Measurements from ENCODE around the gene TTC34. TPM values are rescaled to one million over a fixed set of nuclear protein-coding genes. Genes with fewer than 3 reads are reported as not detected.

Gene TTC34
- total and polyA plus RNA-seq, 3 experiments from 2014 or later: 0.17 to 1.1 (median 1.1) TPM

GRCh38 chr1:2819429-2819828 lies 17.9 kb upstream of the TTC34 start:
- Histone ChIP-seq H3K36me3 (ENCODE audit: insufficient read depth, low read length) (no peaks in the 10 kb centered on the region), H3K27me3 (ENCODE audit: insufficient read depth, low read length, poor library complexity, severe bottlenecking) (peaks cover 6% of the 10 kb centered on the region), H3K27ac (ENCODE audit: low read depth, low read length) (no peak overlapping the region), H3K9me3 (ENCODE audit: low read length) (no peaks in the 10 kb centered on the region), H3K4me3 (ENCODE audit: low read length) (no peak overlapping the region), H3K4me1 (ENCODE audit: insufficient read depth, low read length) (peaks cover 4% of the 10 kb centered on the region)
- ChIA-PET POLR2A (no interaction called here), CTCF (no interaction called here)
- Mint-ChIP-seq H3K36me3 (no peaks in the 10 kb centered on the region), H3K4me3 (no peak overlapping the region), H3K9me3 (no peaks in the 10 kb centered on the region), H3K27ac (no peak overlapping the region), H3K4me1 (no peaks in the 10 kb centered on the region), H3K27me3 (peaks cover 10 to 18% of the 10 kb centered on the region in 2 donors)
- no peak for DNase-seq

DNA sequence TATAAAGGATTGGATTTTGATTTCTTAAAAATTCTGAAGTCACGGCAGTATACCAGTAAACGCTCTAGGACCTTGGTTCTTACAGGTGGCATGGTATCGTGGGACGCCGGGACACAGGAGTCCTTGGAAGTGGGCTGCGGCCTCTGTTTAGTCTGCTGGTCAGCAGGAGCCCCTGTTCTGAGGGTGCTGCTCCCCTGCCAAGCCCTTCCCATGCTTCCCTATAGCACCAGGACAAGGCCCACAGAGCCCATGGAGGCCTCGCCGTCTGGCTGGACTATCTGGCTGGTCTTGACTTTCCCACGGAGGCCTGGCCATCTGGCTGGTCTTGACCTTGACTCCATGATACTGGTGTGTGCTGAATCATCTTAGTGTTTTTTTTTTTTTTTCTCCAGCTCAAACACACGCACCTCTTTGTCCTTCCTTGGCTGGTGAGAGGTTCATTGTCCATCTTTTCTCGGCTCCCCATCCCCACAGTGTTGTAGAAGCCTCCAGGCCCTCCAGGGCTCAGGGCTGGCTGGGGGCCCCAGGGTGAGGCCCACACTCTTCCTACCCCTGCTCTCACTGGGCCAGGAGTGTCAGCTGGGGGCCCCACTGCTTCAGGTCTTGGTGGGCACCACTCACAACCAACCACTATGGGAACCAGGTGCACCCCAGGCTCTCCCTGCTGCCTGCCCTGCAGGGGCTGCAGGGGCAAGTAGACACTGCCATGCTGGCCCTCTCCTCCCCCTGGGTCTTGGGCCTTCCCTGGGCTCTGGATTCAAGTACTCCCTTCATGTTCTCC lies 16.5 kb upstream of the TTC34 start:
- Mint-ChIP-seq H3K4me3 (no peak overlapping the region), H3K9me3 (no peaks in the 10 kb centered on the region), H3K27me3 (peaks cover 7% of the 10 kb centered on the region in 2 donors), H3K27ac (no peak overlapping the region), H3K36me3 (no peaks in the 10 kb centered on the region), H3K4me1 (no peaks in the 10 kb centered on the region)
- Histone ChIP-seq H3K4me3 (ENCODE audit: low read length) (no peak overlapping the region), H3K36me3 (ENCODE audit: insufficient read depth, low read length) (no peaks in the 10 kb centered on the region), H3K9me3 (ENCODE audit: low read length) (no peaks in the 10 kb centered on the region), H3K27me3 (ENCODE audit: insufficient read depth, low read length, poor library complexity, severe bottlenecking) (no peaks in the 10 kb centered on the region), H3K4me1 (ENCODE audit: insufficient read depth, low read length) (peaks cover 4% of the 10 kb centered on the region), H3K27ac (ENCODE audit: low read depth, low read length) (no peak overlapping the region)
- POLR2A ChIA-PET: no interaction called here
- DNase-seq: peak in 1 of 5 donors; percentile 9
- CTCF ChIA-PET: no interaction called here

GRCh38 chr1:2816786-2817185 lies 15.3 kb upstream of the TTC34 start:
- peaks cover 7 to 12% of the 10 kb centered on the region in 2 donors for H3K27me3 Mint-ChIP-seq
- no peaks in the 10 kb centered on the region for H3K36me3 ChIP-seq (ENCODE audit: insufficient read depth, low read length)
- H3K27ac Mint-ChIP-seq: no peak overlapping the region
- no peak overlapping the region for H3K4me3 Mint-ChIP-seq
- no peaks in the 10 kb centered on the region for H3K9me3 Mint-ChIP-seq
- no peaks in the 10 kb centered on the region for H3K4me1 Mint-ChIP-seq
- H3K4me1 ChIP-seq (ENCODE audit: insufficient read depth, low read length): peaks cover 2% of the 10 kb centered on the region
- CTCF ChIA-PET: no interaction called here
- POLR2A ChIA-PET: no interaction called here
- no peak overlapping the region for H3K27ac ChIP-seq (ENCODE audit: low read depth, low read length)
- no peaks in the 10 kb centered on the region for H3K36me3 Mint-ChIP-seq
- H3K27me3 ChIP-seq (ENCODE audit: insufficient read depth, low read length, poor library complexity, severe bottlenecking): no peaks in the 10 kb centered on the region
- H3K9me3 ChIP-seq (ENCODE audit: low read length): no peaks in the 10 kb centered on the region
- DNase-seq: no peak
- no peak overlapping the region for H3K4me3 ChIP-seq (ENCODE audit: low read length)

- no peak overlapping the region for H3K4me3 Mint-ChIP-seq
- POLR2A ChIA-PET: no interaction called here
- Histone ChIP-seq H3K9me3 (ENCODE audit: low read length) (no peaks in the 10 kb centered on the region), H3K4me1 (ENCODE audit: insufficient read depth, low read length) (no peaks in the 10 kb centered on the region), H3K4me3 (ENCODE audit: low read length) (no peak overlapping the region), H3K27ac (ENCODE audit: low read depth, low read length) (no peak overlapping the region), H3K27me3 (ENCODE audit: insufficient read depth, low read length, poor library complexity, severe bottlenecking) (no peaks in the 10 kb centered on the region), H3K36me3 (ENCODE audit: insufficient read depth, low read length) (no peaks in the 10 kb centered on the region)
- no peak for DNase-seq
- peaks cover 12% of the 10 kb centered on the region in 2 donors for H3K27me3 Mint-ChIP-seq
- no peaks in the 10 kb centered on the region for H3K36me3 Mint-ChIP-seq
- no peaks in the 10 kb centered on the region for H3K9me3 Mint-ChIP-seq
- CTCF ChIA-PET: no interaction called here
- no peak overlapping the region for H3K27ac Mint-ChIP-seq
- H3K4me1 Mint-ChIP-seq: no peaks in the 10 kb centered on the region
Observed at GRCh38 chr1:2815551-2815950, 14.1 kb upstream of the TTC34 start.

DNA sequence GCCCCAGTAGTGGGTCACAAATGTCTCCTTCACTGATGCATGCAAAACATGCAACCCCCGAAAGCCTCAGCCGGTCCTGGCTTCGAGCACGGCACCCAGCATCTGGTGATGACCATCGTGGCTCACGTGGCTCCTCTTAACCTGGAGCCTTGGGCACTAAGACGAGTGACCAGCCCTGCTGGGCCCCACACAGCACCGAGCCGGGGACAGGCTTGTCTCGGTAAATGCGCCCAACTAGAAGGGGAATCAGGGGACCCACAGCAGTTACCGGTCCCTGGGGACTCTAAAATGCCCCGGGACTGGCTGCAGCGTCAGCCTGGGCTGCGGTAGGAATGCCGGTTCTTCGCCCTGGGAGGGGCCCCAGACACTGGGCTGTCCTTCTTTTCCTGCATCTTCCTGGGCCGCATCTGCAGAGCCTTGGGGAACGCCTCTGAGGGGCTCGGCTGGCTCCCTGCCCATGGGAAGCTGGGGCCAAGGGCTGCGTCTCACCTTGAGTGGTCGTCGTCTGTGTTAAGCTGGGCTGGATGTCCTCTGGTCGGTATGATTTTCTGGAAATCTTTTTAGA lies 13.1 kb upstream of the TTC34 start:
- Histone ChIP-seq H3K27me3 (ENCODE audit: insufficient read depth, low read length, poor library complexity, severe bottlenecking) (no peaks in the 10 kb centered on the region), H3K4me3 (ENCODE audit: low read length) (no peak overlapping the region), H3K9me3 (ENCODE audit: low read length) (no peaks in the 10 kb centered on the region), H3K27ac (ENCODE audit: low read depth, low read length) (no peak overlapping the region), H3K4me1 (ENCODE audit: insufficient read depth, low read length) (no peaks in the 10 kb centered on the region), H3K36me3 (ENCODE audit: insufficient read depth, low read length) (no peaks in the 10 kb centered on the region)
- H3K27ac Mint-ChIP-seq: no peak overlapping the region
- H3K36me3 Mint-ChIP-seq: no peaks in the 10 kb centered on the region
- POLR2A ChIA-PET: no interaction called here
- CTCF ChIA-PET: no interaction called here
- H3K4me1 Mint-ChIP-seq: no peaks in the 10 kb centered on the region
- H3K4me3 Mint-ChIP-seq: no peak overlapping the region
- DNase-seq: no peak
- no peaks in the 10 kb centered on the region for H3K9me3 Mint-ChIP-seq
- H3K27me3 Mint-ChIP-seq: peaks cover 6 to 9% of the 10 kb centered on the region in 2 donors

DNA sequence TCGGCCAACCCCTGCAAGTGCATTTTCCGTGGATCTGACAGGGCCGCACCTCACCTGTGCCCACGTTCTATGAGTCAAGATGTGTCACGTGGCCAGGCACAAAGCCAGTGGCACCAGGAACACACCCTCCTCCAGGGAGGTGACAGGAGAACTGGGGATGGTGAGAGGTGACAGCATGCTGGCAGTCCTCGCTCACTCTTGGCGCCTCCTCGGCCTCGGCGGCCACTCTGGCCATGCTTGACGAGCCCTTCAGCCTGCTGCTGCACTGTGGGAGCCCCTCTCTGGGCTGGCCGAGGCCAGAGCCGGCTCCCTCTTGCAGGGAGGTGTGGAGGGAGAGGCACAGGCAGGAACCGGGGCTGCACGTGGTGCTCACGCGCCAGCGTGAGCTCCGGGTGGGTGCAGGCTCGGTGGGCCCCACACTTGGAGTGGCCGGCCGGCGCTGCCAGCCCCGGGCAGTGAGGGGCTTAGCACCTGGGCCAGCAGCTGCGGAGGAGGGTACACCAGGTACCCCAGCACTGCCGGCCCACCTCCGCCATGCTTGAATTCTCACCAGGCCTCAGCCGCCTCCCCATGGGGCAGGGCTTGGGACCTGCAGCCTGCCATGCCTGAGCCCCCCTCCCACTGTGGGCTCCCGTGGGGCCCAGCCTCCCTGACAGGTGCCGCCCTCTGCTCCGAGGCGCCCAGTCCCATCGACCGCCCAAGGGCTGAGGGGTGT lies 11.6 kb upstream of the TTC34 start:
- Mint-ChIP-seq H3K36me3 (no peaks in the 10 kb centered on the region), H3K27ac (no peak overlapping the region), H3K4me3 (no peak overlapping the region), H3K9me3 (no peaks in the 10 kb centered on the region), H3K27me3 (peaks cover 5 to 6% of the 10 kb centered on the region in 2 donors), H3K4me1 (no peaks in the 10 kb centered on the region)
- no peak for DNase-seq
- H3K36me3 ChIP-seq (ENCODE audit: insufficient read depth, low read length): no peaks in the 10 kb centered on the region
- H3K27ac ChIP-seq (ENCODE audit: low read depth, low read length): no peak overlapping the region
- no peaks in the 10 kb centered on the region for H3K27me3 ChIP-seq (ENCODE audit: insufficient read depth, low read length, poor library complexity, severe bottlenecking)
- CTCF ChIA-PET: no interaction called here
- H3K4me3 ChIP-seq (ENCODE audit: low read length): no peak overlapping the region
- H3K9me3 ChIP-seq (ENCODE audit: low read length): no peaks in the 10 kb centered on the region
- no peaks in the 10 kb centered on the region for H3K4me1 ChIP-seq (ENCODE audit: insufficient read depth, low read length)
- POLR2A ChIA-PET: no interaction called here

DNA sequence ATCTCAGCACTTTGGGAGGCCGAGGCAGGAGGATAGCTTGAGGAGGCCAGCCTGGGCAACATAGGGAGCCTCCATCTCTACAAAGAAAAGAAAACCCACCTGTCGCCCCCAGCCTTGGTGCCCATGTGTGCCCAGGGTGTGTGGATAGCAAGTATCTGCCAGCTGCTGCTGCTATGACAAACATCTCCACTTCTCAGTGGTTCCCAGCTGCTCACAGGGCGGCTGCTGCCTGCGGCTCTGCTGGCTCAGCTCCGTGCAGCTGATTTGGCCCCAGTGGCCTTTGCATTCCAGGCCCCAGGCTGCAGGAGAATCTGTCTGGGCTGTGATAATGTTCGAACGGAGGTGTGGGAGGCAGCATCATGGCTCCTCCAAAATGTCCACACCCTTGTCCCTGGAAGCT lies 10.6 kb upstream of the TTC34 start:
- Histone ChIP-seq H3K9me3 (ENCODE audit: low read length) (no peaks in the 10 kb centered on the region), H3K27ac (ENCODE audit: low read depth, low read length) (no peak overlapping the region), H3K36me3 (ENCODE audit: insufficient read depth, low read length) (no peaks in the 10 kb centered on the region), H3K27me3 (ENCODE audit: insufficient read depth, low read length, poor library complexity, severe bottlenecking) (no peaks in the 10 kb centered on the region), H3K4me1 (ENCODE audit: insufficient read depth, low read length) (no peaks in the 10 kb centered on the region), H3K4me3 (ENCODE audit: low read length) (no peak overlapping the region)
- Mint-ChIP-seq H3K36me3 (no peaks in the 10 kb centered on the region), H3K4me1 (no peaks in the 10 kb centered on the region), H3K27ac (no peak overlapping the region), H3K9me3 (no peaks in the 10 kb centered on the region), H3K27me3 (peaks cover 6 to 7% of the 10 kb centered on the region in 2 donors), H3K4me3 (no peak overlapping the region)
- ChIA-PET POLR2A (no interaction called here), CTCF (no interaction called here)
- DNase-seq: no peak

DNA sequence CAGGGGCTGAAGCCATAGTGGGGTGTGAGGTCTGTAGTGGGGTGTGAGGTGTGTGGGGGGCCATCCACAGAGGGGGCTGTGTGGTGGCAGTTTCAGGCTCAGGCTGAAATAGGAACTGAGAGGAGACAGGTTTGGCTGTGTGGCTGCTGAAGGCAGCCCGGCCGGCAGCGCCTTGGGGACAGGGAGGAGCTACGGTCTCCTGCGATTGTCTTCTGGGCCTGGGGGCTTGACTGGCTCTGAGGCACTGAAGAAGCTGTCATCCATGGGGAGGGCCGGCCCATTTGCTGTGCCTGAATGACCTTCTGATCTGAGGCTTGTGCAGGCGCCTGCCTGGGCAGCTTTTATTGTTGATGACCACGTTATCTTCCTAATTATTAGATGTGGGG lies 10.0 kb upstream of the TTC34 start:
- no peak overlapping the region for H3K4me3 Mint-ChIP-seq
- Histone ChIP-seq H3K27me3 (ENCODE audit: insufficient read depth, low read length, poor library complexity, severe bottlenecking) (no peaks in the 10 kb centered on the region), H3K4me1 (ENCODE audit: insufficient read depth, low read length) (no peaks in the 10 kb centered on the region), H3K36me3 (ENCODE audit: insufficient read depth, low read length) (no peaks in the 10 kb centered on the region), H3K4me3 (ENCODE audit: low read length) (no peak overlapping the region), H3K27ac (ENCODE audit: low read depth, low read length) (no peak overlapping the region), H3K9me3 (ENCODE audit: low read length) (no peaks in the 10 kb centered on the region)
- H3K27me3 Mint-ChIP-seq: peaks cover 6 to 12% of the 10 kb centered on the region in 2 donors
- H3K27ac Mint-ChIP-seq: no peak overlapping the region
- H3K36me3 Mint-ChIP-seq: no peaks in the 10 kb centered on the region
- no peak for DNase-seq
- POLR2A ChIA-PET: no interaction called here
- H3K4me1 Mint-ChIP-seq: no peaks in the 10 kb centered on the region
- no peaks in the 10 kb centered on the region for H3K9me3 Mint-ChIP-seq
- CTCF ChIA-PET: no interaction called here
